HG03521 (cell line): ENCODE measurements around the gene MEF2A.

ENCODE experiments used
- ATAC-seq: cut with Tn5 transposase; IDR thresholded peaks from one replicate; pipeline ENCODE4 v1.9.1; 2021; ENCODE audit warnings: mild to moderate bottlenecking, moderate library complexity; ENCODE audit not compliant: unreplicated experiment

MEF2A gene

DNA sequence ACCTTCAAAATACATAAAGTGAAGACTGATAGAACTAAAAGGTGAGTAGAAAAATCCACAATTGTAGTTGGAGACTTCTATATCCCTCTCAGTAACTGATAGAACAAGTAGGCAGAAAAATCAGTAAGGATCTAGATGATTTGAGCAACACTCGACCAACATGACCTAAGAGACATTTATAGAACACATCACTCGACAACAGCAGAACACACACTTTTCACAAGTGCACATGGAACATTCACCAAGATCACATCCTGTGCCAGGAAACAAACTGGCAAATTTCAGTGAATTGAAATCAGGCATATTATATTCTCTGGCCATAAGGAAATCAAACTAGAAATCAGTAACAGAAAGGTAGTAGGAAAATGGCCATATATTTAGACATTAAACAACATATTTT lies 130.3 kb downstream of the MEF2A start:
- ATAC-seq = no peak

DNA sequence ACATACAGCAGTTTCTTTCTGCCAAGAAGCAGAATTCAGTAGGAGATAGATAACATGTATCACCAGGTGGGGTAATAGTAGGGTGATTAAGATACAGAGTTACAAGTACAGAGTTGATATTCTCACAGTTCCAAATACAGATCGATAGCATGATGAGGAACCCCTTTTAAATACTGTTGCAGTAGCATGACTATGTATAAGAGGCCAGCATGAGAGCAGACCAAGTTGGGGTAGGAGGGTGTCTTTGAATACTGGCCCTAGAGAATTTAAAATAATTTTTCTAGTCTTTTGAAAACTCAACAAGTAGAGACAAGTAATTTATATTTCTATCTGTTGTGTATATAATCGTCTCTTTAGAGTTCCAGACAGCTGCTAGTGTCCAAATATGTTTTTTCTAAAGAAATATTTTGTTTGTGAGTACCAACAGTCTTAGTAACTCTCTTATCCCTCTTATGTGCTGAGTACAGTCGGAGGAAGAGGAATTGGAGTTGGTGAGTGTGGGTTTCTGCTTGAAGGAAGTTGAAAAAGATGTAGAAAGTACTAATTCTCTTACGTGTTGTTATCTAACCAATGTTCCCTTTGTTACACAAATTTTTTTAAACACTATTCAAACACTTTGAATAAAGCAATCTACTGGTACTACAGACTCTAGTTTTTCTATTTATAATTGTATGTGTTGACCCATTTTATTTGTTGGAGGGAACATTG lies 137.3 kb downstream of the MEF2A start:
- ATAC-seq = no peak

DNA sequence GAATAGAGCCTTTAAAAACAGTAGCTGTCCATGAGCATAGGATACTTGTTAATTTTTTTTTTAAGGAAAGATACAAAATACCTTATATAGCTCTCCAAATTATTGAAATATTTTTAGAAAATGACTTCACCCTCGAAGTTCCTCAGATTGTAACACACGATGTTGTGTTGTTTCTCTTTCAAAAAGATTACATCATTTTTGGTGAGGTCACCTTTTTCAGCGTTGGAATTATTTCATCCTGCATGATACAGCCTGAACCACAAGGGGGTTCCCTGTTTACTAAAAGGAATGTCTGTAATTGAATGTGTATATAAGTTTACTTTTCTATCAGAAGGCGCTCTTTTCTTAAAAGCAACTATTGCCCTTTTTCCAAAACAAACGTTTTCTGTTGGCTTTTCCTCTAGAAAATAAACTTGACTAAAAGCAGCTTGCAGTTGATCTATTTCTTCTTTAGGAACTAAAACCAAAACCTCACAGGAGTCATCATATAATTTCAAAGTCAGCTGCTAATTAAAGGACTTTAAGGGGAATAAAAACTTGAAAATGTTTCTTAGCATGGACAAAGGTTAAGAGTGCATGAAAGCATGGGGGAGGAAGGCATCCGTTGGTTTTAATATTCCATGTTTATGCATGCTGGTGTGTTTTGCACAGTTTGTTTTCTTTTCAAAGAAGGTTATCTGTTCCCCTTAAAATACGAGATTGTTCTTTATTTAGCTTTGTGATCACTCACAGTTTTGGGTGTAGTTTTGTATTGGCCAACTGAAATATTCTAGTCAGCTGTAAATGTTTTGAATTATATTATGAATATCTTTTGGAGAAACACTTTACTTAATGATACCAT lies 138.0 kb downstream of the MEF2A start:
- peak; percentile 10 for ATAC-seq

DNA sequence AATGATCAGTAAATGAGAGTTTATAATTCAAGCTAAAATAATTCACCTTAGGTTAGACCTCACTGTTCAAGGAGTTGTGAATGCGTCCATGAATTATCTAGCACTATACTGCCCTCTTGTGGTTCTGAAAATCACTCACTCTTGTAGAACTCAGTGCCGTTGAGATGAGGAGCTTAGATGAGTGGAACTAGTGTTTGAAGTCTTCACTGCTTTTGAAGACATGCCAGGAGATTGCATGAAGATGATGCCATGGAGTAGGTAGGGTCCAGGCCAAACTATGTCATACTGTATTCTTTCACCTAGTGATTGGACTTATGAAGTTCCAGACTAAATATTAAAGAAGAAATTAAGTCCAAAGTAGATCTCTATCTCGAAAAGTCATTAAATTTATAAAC lies 138.7 kb downstream of the MEF2A start:
- ATAC-seq = peak; percentile 55

DNA sequence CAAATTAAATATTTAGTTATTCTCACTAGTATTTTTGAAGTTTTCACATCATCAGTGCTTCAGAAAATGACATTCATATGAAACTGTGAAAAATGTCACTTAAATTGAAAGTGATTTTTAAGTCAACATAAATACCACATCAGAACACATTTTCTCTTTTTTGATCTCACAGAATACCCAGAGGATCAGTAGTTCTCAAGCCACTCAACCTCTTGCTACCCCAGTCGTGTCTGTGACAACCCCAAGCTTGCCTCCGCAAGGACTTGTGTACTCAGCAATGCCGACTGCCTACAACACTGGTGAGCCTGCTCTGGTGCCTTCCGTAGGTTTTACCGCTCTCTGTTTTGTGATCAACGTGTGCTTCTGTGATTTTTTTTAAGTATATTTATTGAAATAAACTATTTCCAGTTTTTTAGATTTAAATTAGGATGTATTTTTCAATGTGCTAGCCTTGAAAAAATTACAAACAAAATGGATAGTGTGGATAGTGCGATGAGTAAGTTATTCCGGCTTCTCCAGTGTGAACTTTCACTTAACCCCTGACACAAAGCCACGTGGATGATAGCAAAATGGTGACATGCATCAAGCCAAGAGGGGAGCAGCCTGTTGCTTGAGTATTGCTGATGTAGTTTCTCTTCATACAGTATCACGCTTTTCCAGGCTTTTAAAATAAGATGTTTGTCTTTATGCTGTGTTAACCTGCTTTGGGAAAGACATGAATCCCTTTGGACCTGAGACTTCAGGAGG lies 140.9 kb downstream of the MEF2A start:
- ATAC-seq = no peak

DNA sequence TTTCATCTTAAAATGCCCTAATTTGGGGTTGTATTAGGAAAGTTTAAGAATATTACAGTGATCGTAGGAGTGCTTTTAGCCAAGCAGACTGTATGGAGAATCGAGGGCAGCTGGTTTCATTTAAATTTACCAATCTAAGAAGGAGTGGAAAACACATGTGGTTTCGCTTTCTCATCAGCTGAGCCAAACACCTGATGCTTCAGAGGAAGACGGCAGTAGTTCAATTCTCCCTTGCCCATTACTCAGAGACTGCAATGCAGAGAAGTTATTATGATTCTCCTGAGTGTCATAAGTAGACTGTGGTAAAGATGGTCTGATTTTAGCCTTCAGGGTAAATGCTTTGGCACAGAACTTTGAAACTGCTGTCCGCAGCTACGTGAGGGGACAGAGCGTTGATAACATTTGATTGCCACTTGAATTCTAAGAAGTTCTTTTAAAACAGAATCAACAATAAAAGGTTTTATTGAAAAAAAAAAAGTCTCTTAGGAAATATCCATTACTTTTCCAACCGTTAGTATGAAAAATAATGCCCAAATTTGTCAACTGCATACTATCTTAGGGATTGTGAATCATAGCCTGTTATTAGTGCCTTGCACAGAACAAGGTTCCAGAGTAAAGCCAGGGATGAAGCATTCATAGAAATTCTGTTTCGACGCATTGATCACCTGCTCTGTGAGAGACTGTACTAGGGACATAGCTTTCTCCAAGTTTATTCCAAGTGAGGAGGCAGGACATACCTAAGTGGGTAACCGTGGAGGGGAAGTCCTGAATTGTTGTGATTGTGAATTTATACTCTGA lies 141.9 kb downstream of the MEF2A start:
- ATAC-seq = no peak

DNA sequence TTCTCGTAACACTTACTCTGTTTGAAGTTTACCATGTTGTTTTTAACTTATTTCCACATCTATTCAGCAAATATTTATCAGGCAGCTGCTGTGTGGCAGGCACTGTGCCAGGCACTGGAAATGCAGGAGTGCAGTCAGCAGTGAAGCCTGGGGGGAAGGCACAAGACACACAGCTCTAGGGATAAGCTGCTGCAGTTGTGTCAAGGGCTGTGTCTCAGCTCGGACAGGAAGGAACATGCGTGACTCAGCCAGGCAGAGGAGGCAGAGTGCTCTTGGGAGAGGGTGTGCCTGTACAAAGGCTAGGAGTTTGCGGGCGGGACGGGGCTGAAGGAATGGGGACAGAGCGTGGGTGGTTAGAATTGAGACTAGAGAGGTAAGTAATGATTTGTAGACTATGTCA lies 142.8 kb downstream of the MEF2A start:
- ATAC-seq = no peak

DNA sequence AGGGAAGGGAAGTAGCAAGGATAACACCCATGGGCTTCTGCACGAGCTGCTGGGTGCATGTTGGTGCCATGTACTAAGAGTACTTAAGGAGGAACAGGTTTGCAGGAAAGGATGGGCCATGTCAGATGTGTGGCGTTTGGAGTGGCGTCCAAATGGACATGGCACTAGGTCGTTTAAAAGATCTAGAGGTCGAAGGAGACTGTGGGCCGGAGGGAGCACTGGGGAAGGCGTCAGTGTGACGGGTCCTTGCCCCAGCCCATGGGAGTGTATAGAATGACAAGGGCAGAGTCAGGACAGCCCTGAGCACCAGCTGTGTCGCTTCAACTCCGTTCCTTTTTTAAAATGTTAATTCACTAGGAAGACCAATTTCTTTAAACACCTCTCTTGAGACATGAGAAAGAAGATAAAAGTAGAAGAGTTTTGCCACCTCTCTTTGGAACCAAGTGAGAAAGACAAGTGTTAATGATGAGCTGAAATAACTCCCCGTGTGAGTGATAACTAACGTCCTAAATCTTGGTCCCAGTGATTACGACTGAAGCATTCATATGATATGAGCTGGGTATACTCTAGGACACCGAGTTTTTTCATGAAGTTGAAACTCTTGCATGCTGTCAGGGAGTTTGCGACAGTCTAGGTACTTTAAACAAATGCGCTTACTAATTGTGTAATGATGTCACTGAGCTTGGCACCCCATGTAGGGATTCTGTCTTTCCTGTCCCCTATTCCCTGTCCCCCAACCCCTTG lies 143.6 kb downstream of the MEF2A start:
- no peak for ATAC-seq

DNA sequence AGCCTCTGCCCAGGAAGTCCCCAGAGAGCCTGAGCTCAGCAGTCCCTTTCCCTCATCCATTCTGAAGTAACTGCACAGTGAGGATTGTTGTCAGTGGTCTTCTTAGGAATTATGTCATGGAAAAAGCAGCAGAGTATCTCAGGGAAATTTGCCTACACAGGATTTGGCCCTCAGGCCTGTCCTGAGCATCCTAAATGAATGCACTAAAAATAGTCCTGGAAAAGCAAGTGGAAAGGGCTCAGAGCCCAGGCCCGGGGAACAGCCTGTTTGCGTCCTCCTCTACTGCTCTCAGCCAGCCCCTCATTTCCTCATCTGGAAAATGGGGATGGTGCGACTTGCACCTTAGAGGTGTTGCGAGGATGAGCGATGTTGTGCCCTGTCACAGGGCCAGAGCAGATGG lies 145.8 kb downstream of the MEF2A start:
- ATAC-seq = no peak

DNA sequence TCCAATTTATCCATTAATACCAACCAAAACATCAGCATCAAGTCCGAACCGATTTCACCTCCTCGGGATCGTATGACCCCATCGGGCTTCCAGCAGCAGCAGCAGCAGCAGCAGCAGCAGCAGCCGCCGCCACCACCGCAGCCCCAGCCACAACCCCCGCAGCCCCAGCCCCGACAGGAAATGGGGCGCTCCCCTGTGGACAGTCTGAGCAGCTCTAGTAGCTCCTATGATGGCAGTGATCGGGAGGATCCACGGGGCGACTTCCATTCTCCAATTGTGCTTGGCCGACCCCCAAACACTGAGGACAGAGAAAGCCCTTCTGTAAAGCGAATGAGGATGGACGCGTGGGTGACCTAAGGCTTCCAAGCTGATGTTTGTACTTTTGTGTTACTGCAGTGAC lies 146.6 kb downstream of the MEF2A start:
- no peak for ATAC-seq

DNA sequence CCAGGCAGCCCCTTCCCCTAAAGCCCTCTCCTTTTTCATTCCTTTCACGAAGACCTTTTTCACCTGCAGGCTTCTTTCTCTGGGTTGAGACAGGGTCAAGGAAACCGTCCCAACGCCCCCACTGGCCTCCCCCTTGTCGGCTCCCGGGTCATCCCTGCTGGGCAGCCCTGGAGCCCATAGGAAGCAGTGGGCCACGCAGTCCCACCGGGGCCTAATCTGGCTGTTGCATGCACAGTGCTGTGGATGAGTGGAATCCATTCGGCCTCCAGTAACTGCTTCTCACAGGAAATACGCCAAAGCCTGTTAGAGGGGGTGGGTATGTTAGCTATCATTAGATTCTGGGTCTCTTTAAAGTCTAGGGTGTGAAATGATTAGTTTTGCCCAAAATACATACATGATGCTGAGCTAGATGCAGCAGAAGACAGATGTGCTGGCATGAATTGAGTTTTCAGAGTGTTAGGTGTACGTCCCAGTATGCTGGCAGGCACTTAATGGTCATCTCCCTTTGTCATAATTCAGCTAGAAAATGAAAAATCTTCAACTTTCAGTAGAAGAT lies 150.8 kb downstream of the MEF2A start:
- no peak for ATAC-seq

DNA sequence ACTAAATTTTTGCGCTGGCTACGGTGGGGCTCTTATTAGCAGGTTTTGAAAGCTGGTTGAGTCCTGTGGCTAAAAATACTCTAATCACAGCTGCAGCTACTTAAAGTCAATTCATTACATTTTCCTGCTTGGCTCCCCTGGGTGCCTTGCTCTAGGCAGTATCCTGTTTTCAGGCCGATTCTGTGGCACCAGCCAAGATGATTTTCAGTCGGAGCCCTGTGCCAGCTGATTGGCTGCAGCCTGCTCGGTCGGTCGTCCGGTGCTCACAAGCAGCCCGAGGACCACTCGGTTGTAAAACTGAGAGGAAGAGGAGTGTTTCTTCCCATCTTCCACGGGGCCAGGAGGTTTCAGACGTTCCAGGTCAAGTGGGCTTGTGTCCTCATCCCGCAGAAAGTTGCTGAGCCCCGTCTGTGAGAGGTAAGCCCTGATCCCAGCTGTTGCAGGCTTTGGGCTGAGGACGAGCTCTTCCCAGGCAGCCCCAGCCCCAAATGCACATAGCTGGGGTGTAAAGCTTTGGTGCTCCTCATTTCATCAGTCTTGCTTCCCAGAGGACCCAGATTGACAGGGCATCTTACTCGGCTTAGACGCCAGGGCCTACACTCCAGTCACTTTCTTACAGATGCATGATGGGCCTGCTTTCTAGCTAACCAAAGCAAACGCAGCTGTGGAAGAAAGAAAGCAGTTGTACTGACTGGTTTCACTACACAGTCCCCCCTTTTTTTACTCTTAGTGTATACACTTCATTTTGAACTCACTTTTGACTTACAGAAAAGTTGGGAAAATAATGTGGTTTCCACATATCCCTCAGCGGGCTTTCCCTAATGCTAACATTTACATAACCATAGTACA lies 151.6 kb downstream of the MEF2A start:
- ATAC-seq = no peak

DNA sequence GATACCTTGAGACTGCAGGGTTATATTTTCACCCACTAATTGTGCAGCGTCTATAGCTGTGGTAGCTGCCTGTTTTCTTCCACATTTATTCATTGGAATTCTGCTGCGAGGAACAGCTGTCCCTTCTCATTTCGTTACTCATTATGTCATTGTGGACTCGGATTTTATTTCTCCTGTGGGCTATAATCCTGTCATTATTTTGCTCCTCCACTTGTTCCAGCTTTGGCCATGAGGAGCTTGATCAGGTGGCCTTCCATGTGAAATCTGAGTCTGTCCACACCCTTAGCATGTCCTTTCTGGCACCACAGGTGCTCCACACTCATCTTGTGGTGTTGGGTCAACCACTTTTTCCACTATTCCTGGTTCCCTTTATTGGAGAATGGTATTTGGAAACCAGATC lies 152.6 kb downstream of the MEF2A start:
- ATAC-seq = no peak

DNA sequence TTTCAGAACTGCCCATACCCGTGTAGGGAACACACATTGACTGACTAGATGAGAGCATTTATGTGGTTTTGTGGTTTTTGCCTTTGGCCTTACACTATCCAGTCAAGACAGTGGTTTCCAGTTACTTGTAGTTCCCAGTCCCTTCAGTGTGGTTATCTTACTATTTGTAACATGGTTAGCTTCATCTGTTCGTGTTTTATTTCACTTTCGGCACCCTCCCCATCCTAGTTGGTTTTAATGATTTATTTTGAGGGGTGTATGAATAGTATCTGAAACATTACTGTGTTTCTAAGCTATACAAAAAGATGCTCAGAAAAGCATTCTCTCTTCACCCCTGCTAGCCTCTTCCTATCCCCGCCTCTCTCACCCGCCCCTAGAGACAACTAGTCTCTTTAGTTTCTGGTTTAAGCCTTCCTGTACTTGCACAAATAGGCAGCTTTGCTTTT lies 153.3 kb downstream of the MEF2A start:
- peak; percentile 74 for ATAC-seq

DNA sequence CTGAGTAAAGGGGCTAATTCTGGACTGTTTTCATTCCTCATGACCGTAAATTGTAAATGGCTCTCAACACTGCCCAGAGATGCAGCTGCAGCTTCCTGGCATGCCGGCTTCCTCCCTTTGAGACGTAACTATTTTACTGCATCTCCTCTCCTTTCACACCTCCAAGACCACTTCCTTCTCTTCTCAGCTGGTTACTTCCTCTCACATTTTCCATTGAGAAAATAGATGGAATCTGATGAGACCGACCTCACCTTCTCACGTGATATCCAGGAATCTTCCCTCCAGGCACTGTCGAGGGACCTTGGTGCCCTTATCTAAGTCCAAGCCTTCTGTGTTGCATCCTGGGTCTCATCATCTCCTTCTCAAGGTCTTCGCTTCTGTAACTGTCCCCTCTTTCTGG lies 154.7 kb downstream of the MEF2A start:
- ATAC-seq = no peak

DNA sequence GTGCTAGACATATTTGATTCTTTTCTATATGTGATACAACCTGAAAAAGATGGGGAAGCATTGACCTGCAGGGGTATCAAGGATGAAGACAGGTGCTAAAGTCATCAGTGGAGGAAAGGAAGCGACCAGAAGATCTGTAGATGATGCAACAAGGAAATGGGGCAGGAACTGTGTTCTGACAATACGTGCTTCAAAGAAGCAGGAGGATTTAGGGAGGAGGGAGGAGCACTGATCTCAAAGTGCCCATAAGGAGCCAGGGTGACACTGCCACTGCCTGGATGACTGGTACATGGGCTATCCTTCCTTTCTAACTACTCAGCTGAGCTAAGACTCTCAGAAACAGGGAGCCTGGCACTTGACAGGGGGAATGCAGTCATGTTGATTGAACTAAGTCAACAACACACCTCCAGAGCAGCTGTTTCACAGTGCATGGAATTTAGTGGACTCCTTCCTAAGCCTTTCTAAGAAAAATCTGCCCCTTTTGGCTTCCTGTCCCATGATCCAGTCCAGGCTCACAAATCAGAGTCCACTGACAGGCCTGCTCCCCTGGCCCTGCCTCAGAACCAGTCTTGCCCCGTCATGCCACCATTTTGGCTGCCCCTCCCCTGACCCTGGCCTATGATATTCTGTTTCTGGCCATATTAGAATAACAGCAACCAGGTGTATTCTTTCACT lies 155.5 kb downstream of the MEF2A start:
- ATAC-seq = no peak

DNA sequence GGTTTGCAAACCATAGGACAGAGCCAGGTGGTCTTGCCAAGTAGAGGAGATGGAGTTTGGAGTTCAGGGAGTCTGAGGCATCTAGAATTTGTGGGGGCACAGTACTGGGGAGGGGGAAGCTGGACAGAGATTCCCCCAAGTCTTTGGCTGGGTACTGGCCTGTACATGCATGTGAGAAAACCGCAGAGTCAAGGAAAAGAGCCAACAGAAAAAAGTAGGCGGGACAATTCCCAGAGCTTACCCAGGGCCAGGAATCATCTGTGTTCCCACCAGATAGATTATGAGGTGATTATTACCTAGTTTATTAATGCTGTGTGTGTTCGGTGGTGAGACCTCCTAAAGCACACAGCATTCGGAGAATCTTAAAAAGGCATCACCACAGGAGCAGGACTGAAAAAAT lies 156.1 kb downstream of the MEF2A start:
- no peak for ATAC-seq

DNA sequence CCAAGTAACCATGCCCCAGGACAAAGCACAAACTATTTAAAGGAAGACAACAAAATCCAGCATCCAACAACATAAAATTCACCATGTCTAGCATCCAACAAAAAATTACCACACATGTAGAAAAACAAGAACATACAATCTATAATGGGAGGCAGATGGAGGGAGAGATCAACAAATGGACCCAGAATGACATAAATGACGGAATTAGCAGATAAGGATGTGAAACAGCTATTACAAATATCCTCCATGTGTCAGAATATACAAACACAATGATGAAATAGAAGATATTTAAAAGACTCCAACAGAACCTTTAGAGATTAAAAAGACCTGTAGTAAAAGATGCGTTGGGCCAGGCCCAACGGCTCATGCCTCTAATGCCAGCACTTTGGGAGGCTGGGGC lies 156.6 kb downstream of the MEF2A start:
- no peak for ATAC-seq
